Amygdala (tissue), 56 donors: ENCODE results near the gene OR11G2.
A peak's percentile ranks its signal among the peaks of the same experiment; 100 is the strongest.
"Not testable (repeated sequence)": the region's sequence is repeated elsewhere in the genome, so short reads cannot be mapped to it uniquely, and the experiment has no call there.

ENCODE experiments used
- DNase-seq, 56 donors: peaks; one replicate each; lab custom pipeline; 2025; lab: John Stamatoyannopoulos, UW

Gene OR11G2, protein sequence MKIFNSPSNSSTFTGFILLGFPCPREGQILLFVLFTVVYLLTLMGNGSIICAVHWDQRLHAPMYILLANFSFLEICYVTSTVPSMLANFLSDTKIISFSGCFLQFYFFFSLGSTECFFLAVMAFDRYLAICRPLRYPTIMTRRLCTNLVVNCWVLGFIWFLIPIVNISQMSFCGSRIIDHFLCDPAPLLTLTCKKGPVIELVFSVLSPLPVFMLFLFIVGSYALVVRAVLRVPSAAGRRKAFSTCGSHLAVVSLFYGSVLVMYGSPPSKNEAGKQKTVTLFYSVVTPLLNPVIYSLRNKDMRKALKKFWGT

GRCh38 chr14:20190596-20190995 lies at the start of gene OR11G2:
TSS of gene OR11G2 (plus strand) at chr14:20190896. CDS start at chr14:20197438, 6,542 bp downstream.
- no peak for DNase-seq

DNA sequence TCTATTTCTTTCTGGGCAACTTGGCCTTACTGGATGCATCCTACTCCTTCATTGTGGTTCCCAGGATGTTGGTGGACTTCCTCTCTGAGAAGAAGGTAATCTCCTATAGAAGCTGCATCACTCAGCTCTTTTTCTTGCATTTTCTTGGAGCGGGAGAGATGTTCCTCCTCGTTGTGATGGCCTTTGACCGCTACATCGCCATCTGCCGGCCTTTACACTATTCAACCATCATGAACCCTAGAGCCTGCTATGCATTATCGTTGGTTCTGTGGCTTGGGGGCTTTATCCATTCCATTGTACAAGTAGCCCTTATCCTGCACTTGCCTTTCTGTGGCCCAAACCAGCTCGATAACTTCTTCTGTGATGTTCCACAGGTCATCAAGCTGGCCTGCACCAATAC lies 46.8 kb upstream of the OR11G2 start:
- no peak for DNase-seq

GRCh38 chr14:20144820-20145219 lies 45.9 kb upstream of the OR11G2 start:
- DNase-seq, result no peak

GRCh38 chr14:20164462-20164861 lies 26.2 kb upstream of the OR11G2 start:
- DNase-seq, result no peak

- no peak for DNase-seq
Observed at GRCh38 chr14:20167091-20167490, 23.6 kb upstream of the OR11G2 start.

GRCh38 chr14:20169852-20170251 lies 20.8 kb upstream of the OR11G2 start:
- DNase-seq, result not testable (repeated sequence)

DNA sequence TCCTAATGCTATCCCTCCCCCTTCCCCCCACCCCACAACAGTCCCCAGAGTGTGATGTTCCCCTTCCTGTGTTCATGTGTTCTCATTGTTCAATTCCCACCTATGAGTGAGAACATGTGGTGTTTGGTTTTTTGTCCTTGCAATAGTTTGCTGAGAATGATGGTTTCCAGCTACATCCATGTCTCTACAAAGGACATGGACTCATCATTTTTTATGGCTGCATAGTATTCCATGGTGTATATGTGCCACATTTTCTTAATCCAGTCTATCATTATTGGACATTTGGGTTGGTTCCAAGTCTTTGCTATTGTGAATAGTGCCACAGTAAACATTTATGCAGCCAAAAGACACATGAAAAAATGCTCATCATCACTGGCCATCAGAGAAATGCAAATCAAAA lies 16.5 kb upstream of the OR11G2 start:
- not testable (repeated sequence) for DNase-seq

DNA sequence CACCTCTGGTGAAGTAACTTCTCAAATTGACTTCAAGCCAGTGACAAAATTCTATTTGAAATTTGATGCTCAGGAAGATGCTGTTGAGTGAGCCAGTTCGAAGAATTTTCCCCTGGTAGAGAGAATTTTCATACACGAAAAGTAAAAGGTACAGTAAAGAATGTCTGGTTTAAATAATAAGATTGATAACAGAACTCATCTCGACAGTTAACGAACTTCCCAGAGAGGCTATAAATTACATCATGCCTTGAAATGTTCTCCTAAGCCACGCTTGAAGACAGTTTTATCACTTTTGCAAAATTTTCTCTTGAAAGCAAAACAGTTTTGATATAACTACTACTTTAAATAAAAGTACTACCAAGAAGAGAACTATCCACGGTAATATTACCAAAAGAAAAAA lies 14.4 kb upstream of the OR11G2 start:
- no peak for DNase-seq

GRCh38 chr14:20177433-20177974 lies 13.2 kb upstream of the OR11G2 start:
- no peak for DNase-seq

- DNase-seq, result peak in 3 of 56 donors; percentile 1 to 11 (median 2)
Observed at GRCh38 chr14:20179218-20179617, 11.5 kb upstream of the OR11G2 start.

DNA sequence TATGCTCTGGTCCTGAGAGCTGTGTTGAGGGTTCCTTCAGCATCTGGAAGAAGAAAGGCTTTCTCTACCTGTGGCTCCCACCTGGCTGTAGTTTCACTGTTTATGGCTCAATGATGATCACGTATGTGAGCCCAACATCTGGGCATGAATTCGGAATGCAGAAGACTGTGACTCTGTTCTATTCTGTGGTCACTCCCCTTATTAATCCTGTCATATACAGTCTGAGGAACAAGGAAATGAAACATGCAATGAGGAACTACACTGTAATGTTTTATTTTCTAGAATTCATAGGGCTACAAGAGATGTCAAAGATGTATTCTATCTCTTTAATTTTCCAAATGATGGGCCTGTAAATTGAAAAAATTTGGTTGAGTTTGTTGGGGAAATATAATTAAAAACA lies 10.8 kb upstream of the OR11G2 start:
- DNase-seq, result no peak

GRCh38 chr14:20180486-20180885 lies 10.2 kb upstream of the OR11G2 start:
- DNase-seq, result no peak

DNA sequence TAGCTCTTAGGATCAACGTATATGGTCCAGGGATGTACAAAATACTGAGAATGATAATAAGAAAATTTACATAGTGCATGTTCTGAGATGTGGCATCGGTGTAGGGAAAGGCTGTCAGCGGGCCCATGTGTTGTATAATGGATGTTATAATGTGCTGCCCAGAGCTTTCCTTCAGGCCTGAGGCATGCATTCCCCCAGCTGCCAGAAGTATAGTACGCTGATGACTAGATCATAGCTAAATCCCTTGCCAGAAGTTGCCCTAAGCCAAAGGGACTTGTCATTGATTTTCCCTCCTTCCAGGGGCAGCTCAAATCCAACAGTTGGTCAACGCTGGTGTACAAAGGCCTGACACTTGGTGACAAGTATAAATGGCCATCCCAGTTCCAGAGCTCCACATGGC lies 6.5 kb upstream of the OR11G2 start:
- no peak for DNase-seq

DNA sequence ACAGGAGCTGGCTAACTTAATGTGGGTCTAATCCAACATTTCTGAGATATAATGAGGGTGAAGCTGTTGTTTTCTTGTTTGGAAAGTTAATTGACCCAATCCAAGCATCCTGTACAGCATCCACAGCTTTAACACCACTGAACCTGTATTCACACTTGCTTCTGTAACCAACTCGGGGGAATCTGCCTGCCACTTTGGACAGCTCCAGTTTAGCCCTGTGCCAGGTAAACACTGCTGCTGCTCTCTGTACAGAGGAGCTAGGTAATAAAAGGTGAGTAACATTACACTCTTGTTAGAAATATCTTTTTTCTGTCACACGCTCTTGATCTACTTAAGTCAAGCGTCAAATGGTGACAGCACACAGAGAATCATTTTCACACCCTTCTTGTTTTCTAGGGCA lies 700 bp downstream of the OR11G2 start:
- no peak for DNase-seq

GRCh38 chr14:20194101-20194500 lies 3.4 kb downstream of the OR11G2 start:
- no peak for DNase-seq

- DNase-seq, result not testable (repeated sequence)
Observed at GRCh38 chr14:20195170-20195569, 4.5 kb downstream of the OR11G2 start.

GRCh38 chr14:20195911-20196310 lies 5.2 kb downstream of the OR11G2 start:
- DNase-seq, result no peak

DNA sequence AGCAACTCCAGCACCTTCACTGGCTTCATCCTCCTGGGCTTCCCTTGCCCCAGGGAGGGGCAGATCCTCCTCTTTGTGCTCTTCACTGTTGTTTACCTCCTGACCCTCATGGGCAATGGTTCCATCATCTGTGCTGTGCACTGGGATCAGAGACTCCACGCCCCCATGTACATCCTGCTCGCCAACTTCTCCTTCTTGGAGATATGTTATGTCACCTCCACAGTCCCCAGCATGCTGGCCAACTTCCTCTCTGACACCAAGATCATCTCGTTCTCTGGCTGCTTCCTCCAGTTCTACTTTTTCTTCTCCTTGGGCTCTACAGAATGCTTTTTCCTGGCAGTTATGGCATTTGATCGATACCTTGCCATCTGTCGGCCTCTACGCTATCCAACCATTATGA lies 6.8 kb downstream of the OR11G2 start:
- DNase-seq, result no peak

GRCh38 chr14:20198991-20199390 lies 8.3 kb downstream of the OR11G2 start:
- no peak for DNase-seq

- DNase-seq, result no peak
Observed at GRCh38 chr14:20204721-20205120, 14.0 kb downstream of the OR11G2 start.

DNA sequence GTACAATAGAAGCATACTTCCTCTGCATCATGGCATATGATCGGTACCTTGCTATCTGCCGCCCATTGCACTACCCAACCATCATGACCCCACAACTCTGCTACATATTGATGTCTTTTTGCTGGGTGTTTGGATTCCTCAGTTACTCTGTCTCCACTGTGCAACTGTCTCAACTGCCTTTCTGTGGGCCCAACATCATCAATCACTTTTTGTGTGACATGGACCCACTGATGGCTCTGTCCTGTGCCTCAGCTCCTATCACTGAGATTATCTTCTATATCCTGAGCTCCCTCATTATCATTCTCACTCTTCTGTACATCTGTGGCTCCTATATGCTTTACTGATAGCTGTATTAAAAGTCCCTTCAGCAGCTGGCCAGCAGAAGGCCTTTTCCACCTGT lies 18.9 kb downstream of the OR11G2 start:
- no peak for DNase-seq

- not testable (repeated sequence) for DNase-seq
Observed at GRCh38 chr14:20212406-20212805, 21.7 kb downstream of the OR11G2 start.

GRCh38 chr14:20215196-20215595 lies 24.5 kb downstream of the OR11G2 start:
- DNase-seq, result no peak
